GM03348 (cell line): ENCODE measurements around the gene ARHGAP26.

Experiments used
- DNase-seq: peaks from one replicate; pipeline ENCODE4 v3.0.0; 2012; ENCODE audit warnings: low spot score

Gene ARHGAP26

DNA sequence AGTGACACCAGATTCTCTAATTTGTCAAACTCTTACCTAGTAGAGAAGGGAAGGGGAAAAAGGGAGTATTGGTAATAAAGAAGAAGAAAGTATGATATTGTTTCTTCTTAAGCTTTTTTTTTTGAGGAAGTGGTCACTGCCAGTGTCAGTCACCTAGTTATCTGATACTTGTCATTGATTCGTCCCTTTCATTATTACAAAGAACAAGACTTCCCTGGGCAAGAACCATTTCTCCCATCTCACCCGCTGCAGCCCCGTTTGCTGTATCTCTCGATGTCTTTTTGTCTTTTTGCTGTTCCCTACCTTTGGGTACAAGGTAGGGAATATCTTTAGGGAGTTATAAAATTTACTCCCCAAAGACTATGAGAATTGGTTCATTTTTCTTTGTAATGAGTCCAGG is 249.0 kb downstream of the ARHGAP26 start:
- DNase-seq: no peak

- no peak for DNase-seq
Measured at GRCh38 chr5:143019614-143020515, 249.7 kb downstream of the ARHGAP26 start.

DNA sequence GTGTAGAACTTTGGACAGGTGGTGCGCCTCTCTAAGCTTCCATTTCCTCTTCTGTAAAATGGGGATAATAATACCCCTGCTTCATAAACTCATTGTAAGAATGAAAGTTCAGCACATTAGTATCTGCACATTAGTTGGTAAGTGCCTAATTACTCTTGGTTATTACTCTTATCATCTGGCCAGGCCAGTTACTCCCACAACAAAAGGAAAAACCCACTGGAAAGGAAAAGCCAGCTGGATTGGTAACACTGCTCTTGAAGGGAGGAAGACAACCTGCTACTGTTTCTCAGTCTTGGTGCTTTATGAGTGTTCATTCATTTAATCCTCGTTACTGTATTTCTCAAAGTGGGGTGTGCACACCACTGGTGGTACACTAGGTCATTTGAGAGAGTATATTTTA is 251.4 kb downstream of the ARHGAP26 start:
- DNase-seq: no peak

- peak; percentile 26 for DNase-seq
Measured at GRCh38 chr5:143023411-143024096, 253.4 kb downstream of the ARHGAP26 start.

- DNase-seq: no peak
Measured at GRCh38 chr5:143024228-143024920, 254.2 kb downstream of the ARHGAP26 start.

- no peak for DNase-seq
Measured at GRCh38 chr5:143025376-143025775, 255.2 kb downstream of the ARHGAP26 start.

GRCh38 chr5:143025971-143026370 is 255.8 kb downstream of the ARHGAP26 start:
- no peak for DNase-seq

DNA sequence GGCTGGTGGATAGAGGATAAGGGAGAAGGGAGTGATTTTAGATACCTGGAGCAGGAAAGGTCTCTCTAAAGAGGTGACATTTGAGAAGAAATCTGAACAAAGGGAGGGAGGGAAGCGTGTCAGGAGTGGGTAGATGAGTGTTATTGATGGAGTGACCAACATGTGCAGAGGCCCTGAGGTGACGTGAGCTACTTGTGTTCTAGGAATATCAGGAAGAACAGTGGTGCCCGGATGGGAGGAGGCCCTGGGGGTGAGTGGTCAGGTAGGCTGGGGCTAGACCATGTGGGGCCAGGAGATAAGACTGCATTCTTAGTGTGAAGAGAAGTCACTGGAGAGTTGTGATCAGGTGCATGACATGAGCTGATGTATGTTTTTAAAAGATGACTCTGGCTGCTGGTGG is 256.2 kb downstream of the ARHGAP26 start:
- DNase-seq: no peak

- DNase-seq: no peak
Measured at GRCh38 chr5:143029293-143029692, 259.1 kb downstream of the ARHGAP26 start.

GRCh38 chr5:143030349-143030748 is 260.2 kb downstream of the ARHGAP26 start:
- DNase-seq: no peak

GRCh38 chr5:143031781-143032580 is 261.8 kb downstream of the ARHGAP26 start:
- DNase-seq: no peak

GRCh38 chr5:143032581-143032836 is 262.3 kb downstream of the ARHGAP26 start:
- no peak for DNase-seq

- peak; percentile 77 for DNase-seq
Measured at GRCh38 chr5:143033535-143034250, 263.5 kb downstream of the ARHGAP26 start.

- no peak for DNase-seq
Measured at GRCh38 chr5:143036146-143036927, 266.2 kb downstream of the ARHGAP26 start.

- DNase-seq: no peak
Measured at GRCh38 chr5:143037071-143037470, 266.9 kb downstream of the ARHGAP26 start.

DNA sequence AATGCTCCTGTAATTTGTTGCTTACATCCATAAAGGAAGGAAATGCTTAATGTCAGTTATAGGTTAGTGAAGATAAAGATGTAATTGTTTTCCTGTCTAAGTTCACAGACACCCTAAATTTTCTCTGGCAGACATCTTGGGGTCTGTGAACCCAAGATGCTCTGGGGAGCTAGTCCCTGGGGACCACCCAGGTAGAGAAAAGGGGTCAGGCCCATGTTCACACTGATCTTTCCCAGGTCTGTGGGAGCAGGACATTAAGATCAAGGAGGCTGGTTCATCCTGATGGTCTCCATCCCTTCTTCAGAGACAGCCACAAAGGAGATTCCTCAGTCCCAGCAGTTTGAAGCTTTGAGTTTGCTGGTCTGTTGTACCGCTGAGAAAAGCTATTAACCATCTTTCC is 267.5 kb downstream of the ARHGAP26 start:
- no peak for DNase-seq

DNA sequence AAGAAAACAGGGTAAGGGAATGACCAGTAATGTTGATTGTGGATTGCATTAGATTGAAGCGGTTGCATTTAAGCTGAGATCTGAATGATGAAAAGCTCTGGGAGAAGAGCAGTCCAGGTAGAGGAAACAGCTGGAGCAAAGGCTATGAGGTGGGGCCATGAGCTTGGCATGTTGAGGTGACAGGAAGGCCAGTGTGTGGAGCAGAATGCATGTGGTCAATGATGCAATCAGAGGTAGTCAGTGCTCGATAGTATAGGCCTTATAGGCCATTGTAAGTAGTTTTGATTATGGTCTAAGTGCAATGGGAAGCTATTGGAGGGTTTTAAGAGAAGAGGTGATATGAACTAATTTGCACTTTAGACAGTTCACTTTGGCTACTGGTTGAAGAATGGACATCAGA is 270.4 kb downstream of the ARHGAP26 start:
- no peak for DNase-seq

DNA sequence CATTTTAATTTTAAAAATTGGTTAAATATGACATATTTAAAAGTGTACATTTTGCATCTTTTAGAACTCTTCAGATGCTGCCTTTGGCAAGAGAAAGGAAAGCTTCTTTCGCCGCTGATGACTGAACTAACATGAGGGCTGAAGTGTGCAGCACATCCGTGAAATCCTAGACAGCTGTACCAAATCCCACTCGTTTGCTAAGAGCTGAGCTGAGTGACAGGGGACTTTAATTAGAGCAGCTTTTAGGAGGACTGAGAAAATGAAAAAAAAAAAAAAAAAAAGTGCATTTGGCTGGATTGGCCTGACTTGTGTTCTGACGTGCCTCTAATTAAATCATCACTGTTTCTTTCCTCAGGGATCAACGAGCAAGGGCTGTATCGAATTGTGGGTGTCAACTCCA is 271.3 kb downstream of the ARHGAP26 start:
- DNase-seq: no peak

DNA sequence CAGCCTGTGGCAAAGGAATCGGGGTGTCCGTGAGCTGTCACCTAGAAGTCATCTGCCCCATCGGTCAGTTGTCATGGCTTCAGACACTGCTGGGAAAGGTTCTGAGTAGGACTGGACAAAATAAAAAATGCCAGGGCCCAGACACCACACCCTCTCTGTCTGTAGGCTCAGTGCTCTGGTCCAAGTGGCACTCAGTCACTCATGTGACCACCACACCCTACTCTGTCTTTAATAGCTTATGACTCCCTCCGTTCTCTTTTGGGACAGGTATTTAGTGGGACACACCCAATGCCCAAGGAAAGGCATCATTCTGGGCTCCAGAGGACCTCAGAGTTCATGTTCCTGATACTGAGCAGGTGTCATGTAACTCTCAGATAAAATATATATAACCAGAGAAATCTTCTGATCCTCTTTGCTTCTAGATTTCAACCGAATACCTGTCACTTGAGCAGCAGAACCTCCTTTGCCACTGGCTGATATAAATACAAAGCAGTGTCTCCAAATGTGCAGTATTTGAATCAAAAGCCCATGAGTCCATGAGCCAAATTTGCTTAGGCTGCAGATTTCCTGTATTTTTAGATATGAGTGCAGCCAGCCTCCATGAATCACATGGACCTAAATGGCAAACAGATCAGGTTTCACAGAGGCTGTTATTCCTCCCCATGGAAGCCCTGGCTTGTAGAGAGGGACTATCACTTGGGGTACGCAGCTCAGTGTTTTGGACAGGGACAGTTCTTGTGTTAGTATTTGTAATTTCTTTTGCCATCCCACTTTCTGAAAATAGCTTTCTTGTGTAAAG is 272.0 kb downstream of the ARHGAP26 start:
- DNase-seq: no peak

DNA sequence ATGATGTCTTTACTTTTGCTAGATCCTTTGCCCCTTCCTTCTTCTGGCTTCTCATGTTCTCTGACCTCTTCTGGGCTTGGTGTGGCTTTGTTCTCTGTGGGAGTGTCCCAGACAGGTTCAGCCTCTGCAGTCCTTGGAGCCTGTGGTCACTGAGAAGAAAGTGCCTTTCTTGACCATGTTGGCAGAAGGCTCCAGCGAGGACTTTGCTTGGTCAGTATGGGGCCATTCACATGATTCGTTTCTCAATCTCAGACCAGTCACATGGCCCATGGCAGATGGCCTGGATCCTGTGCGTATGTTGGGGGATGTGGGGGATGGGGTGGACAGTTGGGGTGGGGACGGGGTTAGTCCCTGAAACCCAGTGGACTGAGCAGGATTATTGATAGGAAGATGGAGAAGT is 274.1 kb downstream of the ARHGAP26 start:
- no peak for DNase-seq
